GM19043 (cell line): ENCODE results near the gene QSER1.
"Not testable (repeated sequence)": the region's sequence is repeated elsewhere in the genome, so short reads cannot be mapped to it uniquely, and the experiment has no call there.

Source experiments
- ATAC-seq: cut with Tn5 transposase; IDR thresholded peaks from one replicate; pipeline ENCODE4 v1.9.1; 2021; ENCODE audit warnings: low read depth; ENCODE audit not compliant: unreplicated experiment

Gene QSER1

DNA sequence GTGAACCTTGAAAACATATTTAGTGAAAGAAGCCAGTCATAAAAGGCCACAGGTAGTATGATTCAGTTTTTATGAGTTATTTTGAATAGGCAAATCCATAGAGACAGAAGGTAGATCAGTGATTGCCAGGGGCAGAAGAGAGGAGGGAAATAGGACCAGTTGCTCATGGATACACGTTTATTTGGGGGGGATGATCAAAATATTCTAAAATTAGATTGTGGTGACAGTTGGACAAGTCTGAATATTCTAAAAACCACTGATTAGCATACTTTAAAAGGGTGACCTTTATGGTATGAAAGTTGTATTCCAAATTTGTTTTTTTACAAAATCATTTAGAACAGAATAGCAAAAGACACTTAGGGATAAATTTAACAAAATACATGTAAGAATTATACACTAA is 28.6 kb downstream of the QSER1 start:
- no peak for ATAC-seq

- no peak for ATAC-seq
Observed at GRCh38 chr11:32931606-32932005, 39.0 kb downstream of the QSER1 start.

- no peak for ATAC-seq
Observed at GRCh38 chr11:32932196-32932595, 39.6 kb downstream of the QSER1 start.

GRCh38 chr11:32935462-32936029 is 42.9 kb downstream of the QSER1 start:
- no peak for ATAC-seq

DNA sequence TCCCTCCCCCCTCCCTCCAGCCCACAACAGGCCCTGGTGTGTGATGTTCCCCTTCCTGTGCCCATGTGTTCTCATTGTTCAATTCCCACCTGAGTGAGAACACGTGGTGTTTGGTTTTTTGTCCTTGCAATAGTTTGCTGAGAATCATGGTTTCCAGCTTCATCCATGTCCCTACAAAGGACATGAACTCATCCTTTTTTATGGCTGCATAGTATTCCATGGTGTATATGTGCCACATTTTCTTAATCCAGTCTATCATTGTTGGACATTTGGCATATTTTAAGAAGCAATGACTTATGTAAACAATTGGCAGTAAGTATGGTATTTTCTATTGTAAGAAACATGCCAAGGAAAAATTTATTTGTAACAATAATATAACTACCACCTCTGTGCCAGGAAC is 43.6 kb downstream of the QSER1 start:
- ATAC-seq: not testable (repeated sequence)

GRCh38 chr11:32937283-32937682 is 44.7 kb downstream of the QSER1 start:
- not testable (repeated sequence) for ATAC-seq

DNA sequence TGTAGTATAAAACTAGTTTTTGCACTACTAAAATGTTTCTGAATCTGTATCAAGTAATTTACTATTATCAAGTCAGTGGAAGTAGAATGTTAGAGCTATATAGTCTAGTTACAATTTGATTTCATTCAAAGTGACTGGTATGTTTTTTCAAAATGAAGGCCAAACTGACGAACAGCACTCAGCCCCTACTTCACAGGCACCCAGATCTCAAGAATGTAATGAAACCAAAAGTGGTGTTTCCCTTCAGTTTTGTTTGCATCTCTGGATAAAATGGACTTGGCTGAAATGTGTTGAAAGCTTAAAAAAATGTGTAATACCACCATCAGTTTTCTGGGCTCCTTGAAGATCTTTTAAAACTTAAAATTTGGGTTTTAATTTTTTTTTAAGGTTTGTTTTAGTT is 46.4 kb downstream of the QSER1 start:
- ATAC-seq: no peak

DNA sequence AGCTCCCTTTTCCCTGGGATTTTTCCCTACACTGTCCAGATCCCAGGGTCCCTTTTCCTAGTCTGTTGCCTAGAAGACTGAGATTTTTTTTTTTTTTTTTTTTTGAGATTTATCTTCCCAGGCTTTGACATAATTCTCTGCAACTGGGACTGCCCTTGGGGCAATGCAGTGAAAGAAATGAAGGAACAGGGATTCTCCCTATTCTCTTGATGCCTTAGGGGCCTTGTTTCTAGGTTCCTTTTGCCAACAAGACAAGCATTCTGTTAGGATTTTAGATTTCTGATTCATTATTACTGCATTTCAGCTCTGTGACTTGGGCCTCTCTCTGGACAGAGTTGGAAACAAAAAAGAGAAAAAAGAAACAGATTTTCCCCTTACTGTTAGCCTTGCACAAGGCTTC is 47.3 kb downstream of the QSER1 start:
- no peak for ATAC-seq

- peak; percentile 64 for ATAC-seq
Observed at GRCh38 chr11:32940865-32941264, 48.3 kb downstream of the QSER1 start.

GRCh38 chr11:32947978-32948377 is 55.4 kb downstream of the QSER1 start:
- ATAC-seq: no peak

- no peak for ATAC-seq
Observed at GRCh38 chr11:32949739-32950138, 57.1 kb downstream of the QSER1 start.

GRCh38 chr11:32952421-32952820 is 59.8 kb downstream of the QSER1 start:
- no peak for ATAC-seq

GRCh38 chr11:32953700-32954099 is 61.1 kb downstream of the QSER1 start:
- no peak for ATAC-seq

DNA sequence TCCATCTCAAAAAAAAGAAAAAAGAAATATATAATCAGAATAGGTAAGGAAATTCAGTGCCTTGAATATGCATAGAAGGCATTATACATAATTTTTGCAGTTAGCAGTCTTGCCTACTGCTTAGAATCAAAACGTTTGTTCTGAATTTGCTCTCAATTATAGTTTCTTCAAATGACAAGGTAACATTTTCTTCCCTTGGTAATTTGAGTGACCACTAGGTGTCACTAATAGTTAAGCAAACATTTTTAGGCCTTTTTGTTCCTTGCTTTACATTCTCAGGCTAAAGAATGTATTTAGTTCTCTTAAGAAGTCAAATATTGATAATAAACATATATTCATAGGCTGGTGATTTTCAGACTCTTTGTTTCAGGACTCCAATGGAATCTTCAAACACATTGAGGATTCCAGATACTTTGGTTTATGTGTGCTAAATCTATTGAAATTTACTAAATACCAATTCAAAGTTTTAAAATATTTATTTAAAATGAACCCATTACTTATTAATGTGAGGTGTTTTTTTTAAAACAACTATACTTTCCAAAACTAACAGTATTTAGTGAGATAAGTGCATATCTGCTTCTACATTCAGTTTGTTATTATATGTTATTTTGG is 68.0 kb downstream of the QSER1 start:
- no peak for ATAC-seq

DNA sequence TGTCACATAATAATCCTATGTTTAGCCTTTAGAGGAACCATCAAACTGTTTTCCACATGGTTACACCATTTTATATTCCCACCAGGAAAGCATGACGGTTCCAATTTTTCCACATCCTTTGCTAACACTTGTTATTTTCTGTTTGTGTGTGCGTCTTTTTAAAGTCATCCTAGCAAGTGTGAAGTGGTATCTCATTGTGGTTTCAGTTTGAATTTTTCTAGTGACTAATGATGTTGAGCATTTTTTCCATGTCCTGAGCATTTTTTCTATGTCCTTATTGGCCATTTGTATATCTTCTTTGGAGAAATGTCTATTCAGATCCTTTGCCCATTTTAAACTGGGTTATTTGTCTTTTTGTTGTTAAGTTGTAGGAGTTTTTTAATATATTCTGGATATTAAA is 69.4 kb downstream of the QSER1 start:
- no peak for ATAC-seq

DNA sequence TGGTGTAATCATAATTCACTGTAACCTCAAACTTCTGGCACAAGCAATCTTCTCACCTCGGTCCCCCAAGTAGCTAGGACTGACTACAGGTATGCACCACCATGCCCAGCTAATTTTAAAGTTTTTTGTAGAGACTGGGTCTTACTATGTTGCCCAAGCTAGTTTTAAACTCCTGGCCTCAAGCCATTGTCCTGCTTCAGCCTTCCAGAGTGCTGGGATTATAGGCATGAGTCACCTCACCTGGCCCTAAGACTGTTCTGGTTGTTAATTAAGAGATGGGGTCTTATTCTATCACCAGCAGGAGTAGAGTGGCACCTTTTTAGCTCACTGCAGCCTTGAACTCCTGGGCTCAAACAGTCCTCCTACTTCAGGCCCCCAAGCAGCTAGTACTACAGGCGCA is 71.1 kb downstream of the QSER1 start:
- no peak for ATAC-seq

DNA sequence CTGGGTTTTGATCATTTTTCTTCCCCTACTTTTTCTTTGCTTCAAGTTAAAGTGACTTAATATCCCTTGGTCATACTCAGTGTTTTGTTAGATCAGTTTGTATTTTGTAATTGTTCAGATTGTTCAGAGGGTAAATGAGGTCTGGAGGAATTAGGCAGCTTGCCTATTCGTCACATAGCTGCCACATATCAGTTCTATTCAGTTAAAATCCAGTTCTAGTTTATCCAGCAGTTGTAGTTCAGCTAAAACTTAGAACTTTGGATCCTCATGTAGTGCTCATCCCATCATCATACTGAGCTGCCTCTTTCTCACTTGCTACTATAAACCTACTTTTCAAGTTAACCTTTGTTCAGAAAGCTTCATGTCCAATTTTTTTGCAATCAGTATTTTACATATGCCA is 75.9 kb downstream of the QSER1 start:
- ATAC-seq: no peak

DNA sequence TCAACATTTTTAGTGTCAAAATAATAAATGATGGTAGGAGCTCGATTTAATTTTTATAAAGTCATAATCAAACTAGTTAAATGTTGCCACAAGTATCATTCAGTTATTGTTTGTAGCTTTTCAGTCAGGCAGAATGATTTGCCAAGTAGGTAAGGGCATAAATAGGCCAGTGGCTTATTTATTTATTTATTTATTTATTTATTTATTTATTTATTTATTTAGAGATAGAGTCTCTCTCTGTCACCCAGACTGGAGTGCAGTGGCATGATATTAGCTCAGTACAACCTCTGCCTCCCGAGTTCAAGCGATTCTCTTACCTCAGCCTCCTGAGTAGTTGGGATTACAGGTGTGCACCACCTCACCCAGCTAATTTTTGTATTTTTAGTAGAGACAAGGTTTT is 79.6 kb downstream of the QSER1 start:
- not testable (repeated sequence) for ATAC-seq

- ATAC-seq: no peak
Observed at GRCh38 chr11:32972781-32973180, 80.2 kb downstream of the QSER1 start.

- no peak for ATAC-seq
Observed at GRCh38 chr11:32982626-32983025, 90.0 kb downstream of the QSER1 start.

- ATAC-seq: no peak
Observed at GRCh38 chr11:32983506-32983905, 90.9 kb downstream of the QSER1 start.

DNA sequence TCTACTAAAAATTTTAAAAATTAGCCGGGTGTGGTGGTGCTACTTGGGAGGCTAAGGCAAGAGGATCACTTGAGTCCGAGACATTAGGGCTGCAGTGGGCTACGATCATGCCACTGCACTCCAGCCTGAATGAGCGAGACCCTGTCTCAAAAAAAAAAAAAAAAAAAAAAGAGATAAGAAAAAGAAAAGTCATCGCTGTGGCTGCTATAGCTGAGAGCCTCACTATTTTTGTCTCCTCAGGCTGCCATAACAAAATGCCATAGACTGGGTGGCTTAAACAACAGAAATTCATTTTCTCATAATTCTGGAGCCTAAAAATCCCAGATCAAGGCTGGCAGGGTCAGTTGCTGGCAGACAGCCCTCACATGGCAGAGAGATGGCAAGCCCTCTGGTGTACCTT is 93.0 kb downstream of the QSER1 start:
- ATAC-seq: no peak

DNA sequence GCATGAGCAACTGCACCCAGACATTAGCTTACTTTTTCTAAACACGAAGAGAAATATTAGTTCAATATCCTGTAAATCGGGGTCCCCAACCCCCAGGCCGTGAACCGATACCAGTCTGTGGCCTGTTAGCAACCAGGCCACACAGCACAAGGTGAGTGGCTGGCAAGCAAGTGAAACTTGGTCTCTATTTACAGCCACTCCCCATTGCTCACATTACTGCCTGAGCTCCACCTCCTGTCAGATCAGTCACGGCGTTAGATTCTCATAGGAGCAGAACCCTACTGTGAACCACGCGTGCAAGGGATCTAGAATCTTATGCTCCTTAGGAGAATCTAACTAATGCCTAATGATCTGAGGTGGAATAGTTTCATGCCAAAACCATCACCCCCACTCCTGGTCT is 95.2 kb downstream of the QSER1 start:
- no peak for ATAC-seq
